GM18868 (cell line): ENCODE results near the gene CENPP.

Source experiments
- ATAC-seq: cut with Tn5 transposase; IDR thresholded peaks from one replicate; pipeline ENCODE4 v1.9.1; 2021; ENCODE audit warnings: mild to moderate bottlenecking, moderate library complexity; ENCODE audit not compliant: unreplicated experiment

The CENPP gene

DNA sequence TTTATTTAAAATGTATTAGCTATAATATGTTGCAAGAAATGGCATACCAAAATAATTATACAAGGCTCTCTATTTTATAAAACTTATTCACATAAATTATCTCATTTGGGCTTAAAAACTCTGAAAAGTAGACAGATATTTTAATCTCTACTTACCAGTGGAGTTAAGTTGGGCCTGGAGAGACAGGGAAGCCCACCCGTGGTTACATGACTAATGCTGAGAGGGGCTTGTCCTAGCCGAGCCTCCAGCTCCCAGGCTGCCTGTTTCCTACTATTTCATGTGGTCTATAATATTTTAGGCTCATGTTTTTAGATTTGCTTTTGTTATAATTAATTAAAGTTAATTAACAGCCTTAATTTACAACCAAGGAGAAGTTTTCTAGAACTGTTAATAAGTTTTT lies 177.4 kb downstream of the CENPP start:
- ATAC-seq, result no peak

GRCh38 chr9:92504881-92505280 lies 179.1 kb downstream of the CENPP start:
- ATAC-seq, result no peak

- ATAC-seq, result no peak
These were observed 180.6 kb downstream of the CENPP start for GRCh38 chr9:92506184-92506857.

DNA sequence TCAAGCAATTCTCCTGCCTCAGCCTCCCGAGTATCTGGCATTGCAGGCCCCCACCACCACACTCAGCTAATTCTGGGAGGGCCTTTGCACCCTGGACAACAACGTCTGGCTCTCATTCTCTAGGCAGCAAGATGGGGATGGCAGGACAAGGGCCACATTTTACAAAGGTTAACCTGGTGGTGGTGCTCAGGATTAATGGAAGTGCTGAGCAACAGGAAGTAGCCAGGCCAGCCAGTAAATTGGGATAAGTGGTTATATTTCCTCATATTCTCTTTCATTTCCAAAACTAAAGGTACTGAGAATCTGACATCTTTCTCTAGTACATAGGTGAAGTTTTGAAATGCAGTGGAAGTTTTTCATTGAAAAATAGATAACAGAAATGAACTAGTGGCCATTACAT lies 181.3 kb downstream of the CENPP start:
- ATAC-seq, result no peak

- ATAC-seq, result no peak
These were observed 181.7 kb downstream of the CENPP start for GRCh38 chr9:92507496-92507895.

DNA sequence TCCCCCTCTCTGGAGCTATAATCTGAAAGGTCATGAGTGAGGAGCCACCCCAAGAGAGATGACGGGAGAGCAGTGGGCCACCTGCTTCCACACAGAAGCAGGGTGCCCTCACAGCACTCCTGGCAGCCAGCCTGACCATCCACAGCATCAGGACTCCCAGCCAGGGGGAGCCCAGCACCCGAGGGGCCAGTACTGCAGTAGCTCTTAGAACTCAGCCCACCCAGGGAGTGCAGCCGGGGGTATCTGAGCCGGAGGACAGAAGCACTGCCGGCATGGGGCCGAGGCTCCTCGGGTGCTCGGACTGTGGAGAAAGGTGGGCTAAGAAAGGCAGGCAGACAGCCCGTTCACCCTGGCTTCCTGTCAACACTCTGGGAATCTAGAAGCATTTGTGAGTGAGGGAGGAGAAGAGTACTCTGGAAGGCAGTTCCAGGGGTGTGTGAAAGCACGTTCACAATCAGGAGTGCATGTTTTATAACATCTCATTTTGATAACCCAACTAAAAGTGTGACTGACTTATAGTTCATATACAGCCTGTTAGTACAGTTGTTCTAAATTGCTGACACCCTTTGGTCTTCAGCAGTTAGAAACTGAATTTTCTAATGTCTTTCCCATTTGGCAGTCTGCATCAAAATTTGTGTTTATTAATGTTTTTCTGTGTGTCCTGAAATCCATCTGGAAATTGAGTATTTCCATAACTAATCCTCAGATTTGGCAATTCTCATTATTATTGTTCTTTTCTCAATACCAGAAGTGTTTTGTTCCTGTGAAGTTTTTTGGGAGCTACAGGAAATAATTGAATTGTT lies 182.5 kb downstream of the CENPP start:
- no peak for ATAC-seq

GRCh38 chr9:92509050-92509449 lies 183.3 kb downstream of the CENPP start:
- ATAC-seq, result no peak

DNA sequence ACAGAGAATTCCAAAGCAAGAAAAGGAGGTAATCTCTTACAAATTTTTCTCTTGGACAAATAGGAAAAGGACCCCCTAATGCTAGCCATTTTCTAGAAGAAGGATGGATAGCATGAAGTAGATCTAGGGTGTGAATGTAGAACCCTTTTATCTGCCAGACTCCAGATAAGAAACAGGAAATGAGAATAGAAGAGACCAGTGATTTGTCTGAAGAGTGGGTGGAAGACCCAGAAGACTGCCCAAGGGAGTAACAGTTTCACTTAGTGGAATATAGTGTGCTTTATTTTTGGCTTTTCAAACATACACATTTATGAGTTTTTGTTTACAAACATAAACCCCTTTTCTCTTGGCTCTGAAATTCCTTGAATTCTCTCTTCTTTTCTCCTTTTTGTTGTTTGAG lies 185.0 kb downstream of the CENPP start:
- no peak for ATAC-seq

DNA sequence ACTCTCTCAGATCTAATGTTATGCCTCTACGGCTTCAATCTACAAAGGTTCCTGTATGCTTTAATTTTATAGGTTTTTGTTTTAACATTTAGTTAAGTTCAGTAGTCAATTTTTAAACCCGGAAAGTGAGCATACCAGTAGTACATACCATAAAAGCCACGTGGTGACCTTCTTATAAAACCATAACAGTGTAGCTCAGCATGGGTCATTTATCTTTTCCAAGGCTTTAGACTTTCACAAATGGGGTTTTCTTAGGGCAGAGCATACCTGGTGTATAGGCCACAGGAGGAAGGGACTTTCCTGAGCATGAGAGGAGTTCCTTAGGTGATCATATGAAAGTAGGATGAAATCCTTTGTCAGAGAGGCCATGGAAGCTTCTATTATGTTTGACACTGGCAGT lies 186.9 kb downstream of the CENPP start:
- ATAC-seq, result no peak

GRCh38 chr9:92513349-92513748 lies 187.6 kb downstream of the CENPP start:
- ATAC-seq, result no peak

- no peak for ATAC-seq
These were observed 188.9 kb downstream of the CENPP start for GRCh38 chr9:92514635-92515034.

GRCh38 chr9:92516521-92516920 lies 190.8 kb downstream of the CENPP start:
- no peak for ATAC-seq

DNA sequence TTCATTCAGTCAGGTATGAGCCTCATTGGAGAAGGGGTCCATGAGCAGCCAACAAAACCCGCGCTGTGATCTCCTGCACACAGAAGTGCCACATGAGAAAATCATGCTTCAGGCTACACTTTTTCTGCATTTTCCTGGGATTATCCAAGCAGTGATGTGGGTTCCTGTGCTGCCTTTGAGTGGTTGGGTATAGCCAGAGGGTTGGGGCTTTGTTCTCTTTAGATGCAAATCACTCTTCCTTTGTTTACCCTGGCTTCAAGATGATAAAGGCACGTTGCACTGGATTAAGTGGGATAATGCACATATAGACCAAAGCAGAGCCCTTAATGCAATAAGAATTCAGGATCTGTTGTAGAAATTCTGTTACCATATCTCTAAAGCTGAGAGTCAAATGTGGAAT lies 191.3 kb downstream of the CENPP start:
- no peak for ATAC-seq

DNA sequence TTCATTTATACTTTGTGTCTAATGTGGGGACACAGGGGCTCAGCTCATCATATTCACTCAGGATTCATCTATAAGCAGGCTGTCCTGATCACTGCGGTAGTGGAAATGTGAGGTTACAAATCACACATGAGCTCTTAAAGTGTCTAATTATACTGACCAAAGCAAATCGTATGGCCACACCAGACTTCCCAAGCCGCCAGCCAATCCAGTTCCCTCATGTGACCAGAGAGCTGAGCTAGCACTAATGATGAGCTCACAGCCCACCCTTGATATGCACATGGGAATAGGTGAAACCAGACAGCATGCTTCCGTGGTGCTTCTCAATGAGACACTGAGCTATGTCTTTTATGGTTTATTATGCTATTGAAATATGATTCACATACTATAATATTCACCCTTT lies 192.4 kb downstream of the CENPP start:
- no peak for ATAC-seq

- ATAC-seq, result no peak
These were observed 195.1 kb downstream of the CENPP start for GRCh38 chr9:92520837-92521236.

DNA sequence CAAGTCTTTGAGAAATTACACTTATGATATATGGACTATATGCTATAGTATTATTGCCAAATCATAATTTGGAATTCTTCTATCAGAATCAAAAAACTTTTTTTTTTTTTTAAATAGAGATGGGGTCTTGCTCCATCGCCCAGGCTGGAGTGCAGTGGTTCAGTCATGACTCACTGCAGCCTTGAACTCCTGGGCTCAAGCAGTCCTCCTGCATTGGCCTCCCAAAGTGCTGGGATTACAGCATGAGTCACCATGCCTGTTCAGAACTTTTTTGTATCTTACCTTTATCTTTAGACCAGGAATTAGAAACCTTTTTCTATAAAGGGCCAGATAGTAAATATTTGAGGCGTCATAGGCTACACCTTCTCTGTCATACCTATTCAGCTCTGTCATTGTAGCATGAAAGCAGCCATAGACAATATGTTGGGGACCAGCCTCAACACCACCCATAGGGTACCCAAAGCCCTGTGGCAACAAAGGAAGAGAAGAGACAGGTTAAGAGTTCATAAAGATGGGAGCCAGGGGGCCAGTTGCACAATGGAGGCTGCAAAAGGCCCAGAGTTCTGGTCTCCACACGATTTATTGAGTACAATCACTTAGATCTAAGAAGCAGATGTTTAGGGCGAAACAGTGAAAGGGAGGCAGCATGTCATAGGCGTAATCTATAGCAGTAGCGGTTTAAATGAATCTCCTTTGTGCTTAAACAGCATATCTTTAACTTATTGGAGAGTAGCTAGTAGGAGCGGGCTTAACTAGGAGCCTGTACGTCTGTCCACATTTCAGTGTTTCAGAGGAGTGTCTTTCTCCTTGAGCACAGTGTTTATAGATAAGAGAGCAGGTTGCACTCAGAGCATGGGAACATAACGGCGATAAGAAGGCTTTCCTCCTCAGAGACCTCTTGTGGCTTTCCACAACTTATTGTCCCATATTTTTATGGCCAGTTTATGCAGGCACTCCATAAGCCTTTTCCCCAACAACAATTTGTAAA lies 197.5 kb downstream of the CENPP start:
- ATAC-seq, result no peak

GRCh38 chr9:92524881-92525280 lies 199.1 kb downstream of the CENPP start:
- no peak for ATAC-seq

- no peak for ATAC-seq
These were observed 199.6 kb downstream of the CENPP start for GRCh38 chr9:92525306-92525705.

DNA sequence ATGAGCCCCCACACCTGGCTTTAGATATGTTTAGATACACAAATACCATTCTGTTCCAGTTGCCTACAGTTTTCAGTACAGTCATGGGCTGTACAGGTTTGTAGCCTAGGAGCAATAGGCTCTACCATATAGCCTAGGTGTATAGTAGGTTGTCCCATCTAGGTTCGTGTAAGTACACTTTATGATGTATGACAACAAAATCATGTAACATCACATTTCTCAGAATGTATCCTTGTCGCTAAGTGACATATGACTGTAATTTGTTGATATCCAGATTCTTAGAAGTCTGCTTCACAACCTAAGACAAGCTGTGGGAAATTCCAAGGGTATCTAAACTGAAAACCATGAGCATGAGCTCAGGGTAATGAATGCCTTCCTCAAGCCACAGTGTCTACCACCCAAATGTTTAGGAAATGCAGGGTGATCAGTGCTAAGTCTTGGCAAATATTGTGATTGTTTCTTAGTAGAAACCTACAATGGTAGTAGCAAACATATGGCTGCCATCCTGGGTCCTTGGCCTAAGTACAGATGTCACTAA lies 201.6 kb downstream of the CENPP start:
- no peak for ATAC-seq

GRCh38 chr9:92527832-92528521 lies 202.2 kb downstream of the CENPP start:
- no peak for ATAC-seq

GRCh38 chr9:92528522-92528849 lies 202.7 kb downstream of the CENPP start:
- ATAC-seq, result no peak
